T-helper 1 cell treated with Interleukin-12 subunit alpha and Interleukin-12 subunit beta and Interleukin-4 antibody, amounts not matched to agents 30 μg/mL and 1 μg/mL, for 36 hours (primary cell): ENCODE measurements around the gene TMEM238.

Experiments
- H3K27ac Mint-ChIP-seq: one replicate; pipeline ENCODE4 v1.8.0; 2021; ENCODE audit warnings: mild to moderate bottlenecking, mixed read lengths
- H3K27me3 Mint-ChIP-seq: one replicate; pipeline ENCODE4 v1.8.0; 2021; ENCODE audit warnings: low read depth, mixed read lengths
- H3K36me3 Mint-ChIP-seq: one replicate; pipeline ENCODE4 v1.8.0; 2021; ENCODE audit warnings: low read depth, mixed read lengths
- H3K4me1 Mint-ChIP-seq: one replicate; pipeline ENCODE4 v1.8.0; 2021; ENCODE audit warnings: low read depth, mixed read lengths
- H3K4me3 Mint-ChIP-seq: one replicate; pipeline ENCODE4 v1.8.0; 2021; ENCODE audit warnings: mild to moderate bottlenecking, moderate library complexity, mixed read lengths
- H3K9me3 Mint-ChIP-seq: one replicate; pipeline ENCODE4 v1.8.0; 2021; ENCODE audit warnings: mixed read lengths

TMEM238 gene

GRCh38 chr19:55362174-55362989 is 21.7 kb downstream of the TMEM238 start:
- Mint-ChIP-seq H3K4me1 (no peaks in the 10 kb centered on the region), H3K36me3 (no peaks in the 10 kb centered on the region), H3K27ac (no peak overlapping the region), H3K4me3 (no peak overlapping the region), H3K27me3 (peaks cover 7% of the 10 kb centered on the region), H3K9me3 (no peaks in the 10 kb centered on the region)

- peaks cover 14% of the 10 kb centered on the region for H3K27me3 Mint-ChIP-seq
Measured at GRCh38 chr19:55360902-55361301, 23.2 kb downstream of the TMEM238 start.

DNA sequence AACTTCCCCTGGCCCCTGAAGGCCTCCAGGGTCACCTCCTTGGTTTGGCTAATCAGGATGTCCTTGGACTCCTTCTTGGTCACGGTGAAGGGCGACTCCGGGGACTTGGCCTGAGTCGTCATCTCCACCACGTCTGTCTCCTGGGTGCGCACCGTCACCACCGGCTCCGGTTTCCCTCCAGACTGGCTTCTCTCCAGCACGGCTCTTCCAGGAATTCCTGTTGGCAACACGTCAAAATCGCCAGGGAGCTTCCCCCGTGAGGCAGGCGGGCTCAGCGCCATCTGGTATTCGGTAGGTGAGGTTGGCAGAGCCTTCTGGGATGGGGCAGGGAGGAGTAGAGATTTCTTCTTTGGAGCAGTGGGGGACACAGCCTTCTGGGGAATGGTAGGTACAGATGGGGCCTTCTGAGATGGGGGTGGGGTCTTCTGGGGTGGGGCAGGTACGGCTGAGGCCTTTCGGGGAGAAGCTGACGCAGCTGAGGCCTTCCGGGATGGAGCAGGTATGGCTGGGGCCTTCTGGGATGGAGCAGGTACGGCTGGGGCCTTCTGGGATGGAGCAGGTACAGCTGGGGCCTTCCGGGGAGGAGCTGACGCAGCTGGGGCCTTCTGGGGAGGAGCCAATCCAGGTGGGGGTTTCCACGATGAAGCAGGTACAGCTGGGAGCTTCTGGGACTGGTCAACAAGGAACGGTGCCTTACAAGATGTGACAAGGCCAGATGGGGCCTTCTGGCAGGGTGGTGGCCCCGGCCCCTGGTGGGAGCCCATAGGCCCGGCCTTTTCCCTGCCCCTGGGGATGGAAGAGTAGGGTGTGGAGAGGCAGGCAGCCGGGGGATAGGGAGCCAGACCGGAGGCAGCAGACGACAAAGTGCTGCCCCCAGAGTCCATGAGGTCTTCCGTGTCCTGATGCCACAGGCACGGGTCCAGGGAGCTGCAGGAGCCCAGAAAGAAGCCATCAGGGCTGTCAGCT is 24.9 kb downstream of the TMEM238 start:
- H3K9me3 Mint-ChIP-seq = no peaks in the 10 kb centered on the region
- no peaks in the 10 kb centered on the region for H3K36me3 Mint-ChIP-seq
- no peak overlapping the region for H3K4me3 Mint-ChIP-seq
- no peak overlapping the region for H3K27ac Mint-ChIP-seq
- no peaks in the 10 kb centered on the region for H3K4me1 Mint-ChIP-seq
- H3K27me3 Mint-ChIP-seq = peaks cover 25% of the 10 kb centered on the region

More at GRCh38 chr19:55360902-55361301, 23.2 kb downstream of the TMEM238 start:
- no peak overlapping the region for H3K27ac Mint-ChIP-seq
- H3K36me3 Mint-ChIP-seq = no peaks in the 10 kb centered on the region
- no peaks in the 10 kb centered on the region for H3K9me3 Mint-ChIP-seq
- H3K4me3 Mint-ChIP-seq = no peak overlapping the region
- no peaks in the 10 kb centered on the region for H3K4me1 Mint-ChIP-seq

- Mint-ChIP-seq H3K27me3 (peaks cover 31% of the 10 kb centered on the region), H3K9me3 (no peaks in the 10 kb centered on the region)
Measured at GRCh38 chr19:55358493-55358892, 25.6 kb downstream of the TMEM238 start.

GRCh38 chr19:55355213-55355821 is 28.8 kb downstream of the TMEM238 start:
- Mint-ChIP-seq H3K27me3 (peaks cover 58% of the 10 kb centered on the region), H3K9me3 (no peaks in the 10 kb centered on the region), H3K4me1 (peaks cover 12% of the 10 kb centered on the region), H3K27ac (no peak overlapping the region), H3K4me3 (no peak overlapping the region), H3K36me3 (no peaks in the 10 kb centered on the region)

More at GRCh38 chr19:55358493-55358892, 25.6 kb downstream of the TMEM238 start:
- no peaks in the 10 kb centered on the region for H3K36me3 Mint-ChIP-seq
- no peak overlapping the region for H3K4me3 Mint-ChIP-seq
- no peak overlapping the region for H3K27ac Mint-ChIP-seq
- H3K4me1 Mint-ChIP-seq = peaks cover under 1% of the 10 kb centered on the region

GRCh38 chr19:55354698-55355212 is 29.3 kb downstream of the TMEM238 start, which contains the start of gene COX6B2:
COX6B2 (minus strand) TSS chr19:55354719; CDS start chr19:55354521, 198 bp downstream.
- no peak within 1 kb of the TSS for H3K27ac Mint-ChIP-seq
- H3K4me1 Mint-ChIP-seq = peaks cover 12% of the 10 kb centered on the region
- H3K4me3 Mint-ChIP-seq = peak within 1 kb of the TSS; percentile 81
- peaks cover 58% of the 10 kb centered on the region for H3K27me3 Mint-ChIP-seq
- H3K36me3 Mint-ChIP-seq = no peaks in the 10 kb centered on the region
- no peaks in the 10 kb centered on the region for H3K9me3 Mint-ChIP-seq

GRCh38 chr19:55353803-55354697 is 30.0 kb downstream of the TMEM238 start:
- Mint-ChIP-seq H3K27ac (no peak overlapping the region), H3K36me3 (no peaks in the 10 kb centered on the region), H3K27me3 (peaks cover 58% of the 10 kb centered on the region), H3K4me1 (peaks cover 12% of the 10 kb centered on the region), H3K4me3 (peak overlapping the region; percentile 81), H3K9me3 (no peaks in the 10 kb centered on the region)

- H3K27ac Mint-ChIP-seq = no peak overlapping the region
- no peaks in the 10 kb centered on the region for H3K36me3 Mint-ChIP-seq
- H3K4me3 Mint-ChIP-seq = peak overlapping the region; percentile 81
- H3K9me3 Mint-ChIP-seq = no peaks in the 10 kb centered on the region
- peaks cover 12% of the 10 kb centered on the region for H3K4me1 Mint-ChIP-seq
- peaks cover 58% of the 10 kb centered on the region for H3K27me3 Mint-ChIP-seq
Measured at GRCh38 chr19:55353356-55353802, 30.7 kb downstream of the TMEM238 start.

DNA sequence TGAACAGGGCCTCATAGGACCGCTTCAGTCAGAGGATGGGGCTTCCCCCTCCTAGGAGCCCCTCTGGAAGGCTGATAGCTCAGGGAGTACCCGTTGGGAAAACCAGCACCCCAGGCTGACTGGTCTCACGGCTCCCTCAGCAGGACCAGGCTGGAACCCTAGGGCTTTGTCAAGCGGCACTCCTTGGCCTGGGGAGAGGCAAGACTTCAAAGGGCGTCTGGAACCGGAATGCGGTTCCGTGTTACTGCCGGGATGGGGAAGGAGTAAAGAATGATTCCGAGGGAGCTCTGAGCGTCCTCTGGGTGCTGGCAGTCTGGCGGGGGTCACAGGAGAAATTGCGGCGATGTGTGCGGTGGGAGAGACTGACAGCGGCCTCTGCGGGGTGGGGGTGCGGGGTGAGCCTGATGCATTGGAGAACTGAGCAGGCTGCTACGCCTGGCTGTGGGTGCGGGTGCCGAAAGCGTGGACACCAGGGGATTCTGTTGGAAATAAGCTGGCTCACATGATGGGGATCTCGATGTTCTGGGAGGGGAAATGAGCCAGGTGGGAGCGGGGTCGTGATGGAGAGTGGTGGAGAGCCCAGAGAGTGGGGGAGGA is 31.4 kb downstream of the TMEM238 start:
- Mint-ChIP-seq H3K36me3 (no peaks in the 10 kb centered on the region), H3K9me3 (no peaks in the 10 kb centered on the region), H3K4me3 (peak overlapping the region; percentile 81), H3K27ac (no peak overlapping the region), H3K27me3 (peaks cover 58% of the 10 kb centered on the region), H3K4me1 (peaks cover 12% of the 10 kb centered on the region)

DNA sequence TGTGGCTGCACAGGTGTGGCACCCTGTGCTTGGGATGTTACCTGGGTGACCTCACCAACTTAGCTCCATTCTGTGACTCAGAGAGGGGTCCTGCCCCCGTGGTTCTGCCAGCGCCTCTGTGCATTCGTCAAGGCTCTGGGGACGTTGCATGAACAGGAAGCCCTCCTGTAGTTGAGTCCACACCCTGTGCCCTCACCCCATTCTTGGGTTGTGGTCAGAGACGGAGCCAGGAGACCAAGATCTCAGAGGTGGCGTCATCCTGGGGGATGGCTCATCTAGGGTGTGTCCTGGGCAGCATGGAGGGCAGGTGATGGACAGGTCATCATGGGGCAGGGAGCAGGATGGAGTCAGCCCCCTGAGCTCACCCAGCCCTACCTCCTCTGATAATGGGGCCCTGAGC is 32.1 kb downstream of the TMEM238 start:
- Mint-ChIP-seq H3K4me3 (no peak overlapping the region), H3K36me3 (no peaks in the 10 kb centered on the region), H3K27ac (no peak overlapping the region), H3K27me3 (peaks cover 53% of the 10 kb centered on the region), H3K9me3 (no peaks in the 10 kb centered on the region), H3K4me1 (peaks cover 12% of the 10 kb centered on the region)

- Mint-ChIP-seq H3K27me3 (peaks cover 43% of the 10 kb centered on the region), H3K4me3 (no peak overlapping the region), H3K9me3 (no peaks in the 10 kb centered on the region), H3K27ac (no peak overlapping the region), H3K36me3 (no peaks in the 10 kb centered on the region), H3K4me1 (peaks cover 12% of the 10 kb centered on the region)
Measured at GRCh38 chr19:55350620-55351315, 33.3 kb downstream of the TMEM238 start.

DNA sequence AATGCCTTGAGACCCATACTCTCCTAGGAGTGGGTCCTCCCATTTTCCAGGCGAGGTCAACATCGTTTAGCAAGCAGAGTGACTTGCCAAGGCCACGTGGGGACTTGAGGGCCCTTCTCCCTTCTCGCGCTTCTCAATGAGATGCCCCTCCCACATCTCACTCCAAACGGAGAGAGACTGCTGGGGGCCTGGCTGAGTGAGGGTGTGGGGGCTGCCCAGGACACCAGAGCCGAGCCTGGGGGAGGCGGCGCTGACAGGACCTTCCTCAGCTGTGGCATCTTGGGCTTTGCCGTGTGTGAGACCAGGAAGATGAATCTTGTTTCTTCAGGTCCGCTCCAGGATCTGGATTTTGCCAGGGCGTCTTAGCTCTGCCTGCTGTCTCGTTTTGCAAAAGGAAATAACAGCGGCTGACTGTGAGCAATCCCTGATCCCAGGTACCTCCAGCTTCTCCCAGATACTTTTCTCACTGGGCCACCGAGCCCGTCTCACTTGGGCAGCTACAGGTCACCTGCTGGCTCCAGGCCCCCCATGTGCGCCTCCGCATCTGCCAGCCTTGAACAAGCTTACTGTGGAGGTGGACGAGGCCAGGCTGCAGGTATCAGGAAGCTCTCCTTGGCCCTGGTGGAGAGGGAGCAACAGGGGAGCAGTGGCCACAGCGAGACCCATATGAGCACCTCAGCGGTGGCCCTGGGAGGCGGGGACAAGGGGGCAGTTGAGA is 35.6 kb downstream of the TMEM238 start:
- peaks cover under 1% of the 10 kb centered on the region for H3K36me3 Mint-ChIP-seq
- no peak overlapping the region for H3K4me3 Mint-ChIP-seq
- peaks cover 12% of the 10 kb centered on the region for H3K4me1 Mint-ChIP-seq
- H3K9me3 Mint-ChIP-seq = no peaks in the 10 kb centered on the region
- no peak overlapping the region for H3K27ac Mint-ChIP-seq
- H3K27me3 Mint-ChIP-seq = peaks cover 27% of the 10 kb centered on the region
